IPS-15b (cell line): Measurements from ENCODE around the gene PRKAG2.

Source experiments
- H3K27me3 ChIP-seq: one replicate; pipeline ENCODE4 v1.6.1; 2013; ENCODE audit warnings: low read length; ENCODE audit not compliant: control insufficient read depth, insufficient read depth
- H3K36me3 ChIP-seq: one replicate; pipeline ENCODE4 v1.6.1; 2013; ENCODE audit warnings: low read length; ENCODE audit not compliant: control insufficient read depth, insufficient read depth
- H3K4me1 ChIP-seq: one replicate; pipeline ENCODE4 v1.6.1; 2013; ENCODE audit warnings: mild to moderate bottlenecking, low read length; ENCODE audit not compliant: control insufficient read depth, insufficient read depth
- H3K4me3 ChIP-seq: one replicate; pipeline ENCODE4 v1.5.1; 2013; ENCODE audit warnings: low read depth, low read length
- H3K9ac ChIP-seq: one replicate; pipeline ENCODE4 v1.6.1; 2013; ENCODE audit warnings: low read depth, mild to moderate bottlenecking, low read length
- H3K9me3 ChIP-seq: one replicate; pipeline ENCODE4 v1.6.1; 2013; ENCODE audit warnings: mild to moderate bottlenecking, low read length; ENCODE audit not compliant: control insufficient read depth, insufficient read depth

The PRKAG2 gene

DNA sequence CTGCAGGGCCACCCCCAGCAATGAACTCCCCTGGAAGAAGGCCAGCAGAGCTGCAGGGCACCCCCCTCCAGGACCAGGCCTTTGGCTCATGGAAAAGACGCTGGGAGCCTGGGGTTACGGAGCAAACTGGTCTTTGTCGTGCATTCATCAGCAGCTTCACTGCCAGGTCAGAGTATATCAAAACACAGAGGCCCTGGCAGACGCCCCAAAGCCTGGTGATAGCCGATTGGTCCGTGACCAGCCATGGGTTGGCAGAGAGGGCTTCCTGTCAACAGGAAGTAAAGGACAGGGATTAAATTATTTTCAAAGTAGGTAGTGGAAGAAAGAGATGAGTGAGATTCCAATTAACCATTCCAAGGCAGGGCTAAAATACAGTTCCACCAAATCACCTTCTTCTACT lies 9.0 kb downstream of the PRKAG2 start:
- H3K4me3 ChIP-seq: no peak overlapping the region
- no peaks in the 10 kb centered on the region for H3K4me1 ChIP-seq
- H3K36me3 ChIP-seq: no peaks in the 10 kb centered on the region
- no peaks in the 10 kb centered on the region for H3K27me3 ChIP-seq
- no peaks in the 10 kb centered on the region for H3K9me3 ChIP-seq
- no peak overlapping the region for H3K9ac ChIP-seq

DNA sequence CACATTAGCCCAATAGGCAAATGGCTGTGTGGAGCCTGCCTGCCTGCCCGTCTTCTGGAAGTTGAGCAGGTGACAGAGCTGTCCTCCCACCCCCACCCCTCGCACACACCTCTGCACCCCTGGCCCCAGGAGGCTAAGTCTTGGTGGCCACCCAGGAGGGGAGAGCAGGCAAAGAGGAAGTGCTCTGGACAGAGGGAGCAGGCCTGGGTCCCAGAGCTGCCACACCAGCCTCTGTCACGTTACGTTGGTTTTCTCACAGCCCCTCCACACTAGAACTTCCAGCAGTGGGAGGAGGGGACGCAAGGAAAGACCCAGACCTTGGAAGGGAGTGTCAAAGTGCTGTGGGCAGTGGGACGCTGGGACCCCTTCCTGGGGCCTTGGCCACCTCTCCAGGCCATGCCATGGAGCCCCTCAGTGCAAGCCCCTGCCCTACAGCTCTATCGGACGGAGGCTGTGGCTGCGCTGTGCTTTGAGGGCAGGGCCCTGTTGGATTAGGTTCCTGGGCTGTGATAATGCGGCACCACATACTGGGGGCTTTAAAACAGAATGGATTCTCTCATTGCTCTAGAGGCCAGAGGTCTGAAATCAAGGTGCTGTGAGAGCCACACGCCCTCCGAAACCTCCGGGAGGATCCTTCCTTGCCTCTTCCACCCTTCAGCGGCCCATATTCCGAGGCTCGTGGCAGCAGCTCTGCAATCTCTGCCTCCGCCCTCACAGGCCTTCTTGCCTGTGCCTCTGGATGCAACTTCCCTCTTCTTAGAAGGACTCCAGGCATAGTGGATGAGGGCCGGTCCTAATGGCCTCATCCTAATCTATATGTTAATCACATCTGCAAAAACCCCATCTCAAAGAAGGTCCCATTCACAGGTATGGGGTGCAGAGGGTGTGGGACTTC lies 9.9 kb downstream of the PRKAG2 start:
- Histone ChIP-seq H3K4me3 (no peak overlapping the region), H3K9ac (no peak overlapping the region), H3K4me1 (no peaks in the 10 kb centered on the region), H3K36me3 (no peaks in the 10 kb centered on the region), H3K9me3 (no peaks in the 10 kb centered on the region), H3K27me3 (no peaks in the 10 kb centered on the region)

DNA sequence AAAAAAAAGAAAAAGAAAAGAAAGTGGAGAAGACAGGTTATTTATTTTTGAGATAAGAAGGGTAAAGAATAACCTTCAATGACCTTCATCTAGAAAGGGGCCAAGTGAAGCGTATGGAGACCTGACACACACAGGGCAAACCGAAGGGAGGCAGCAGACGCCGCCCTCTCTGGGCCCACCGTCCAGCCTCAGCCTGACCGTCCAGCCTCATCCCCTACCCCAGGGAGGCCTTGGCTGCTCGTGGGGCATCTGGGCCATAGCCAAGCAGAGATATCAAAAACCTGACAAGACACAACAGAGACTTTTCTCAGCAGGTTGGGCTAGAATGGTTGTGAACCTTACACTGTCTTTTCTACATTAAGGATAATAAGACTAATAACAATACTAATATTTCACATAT lies 10.9 kb downstream of the PRKAG2 start:
- no peaks in the 10 kb centered on the region for H3K36me3 ChIP-seq
- H3K4me3 ChIP-seq: no peak overlapping the region
- H3K27me3 ChIP-seq: no peaks in the 10 kb centered on the region
- H3K9me3 ChIP-seq: no peaks in the 10 kb centered on the region
- no peak overlapping the region for H3K9ac ChIP-seq
- no peaks in the 10 kb centered on the region for H3K4me1 ChIP-seq

DNA sequence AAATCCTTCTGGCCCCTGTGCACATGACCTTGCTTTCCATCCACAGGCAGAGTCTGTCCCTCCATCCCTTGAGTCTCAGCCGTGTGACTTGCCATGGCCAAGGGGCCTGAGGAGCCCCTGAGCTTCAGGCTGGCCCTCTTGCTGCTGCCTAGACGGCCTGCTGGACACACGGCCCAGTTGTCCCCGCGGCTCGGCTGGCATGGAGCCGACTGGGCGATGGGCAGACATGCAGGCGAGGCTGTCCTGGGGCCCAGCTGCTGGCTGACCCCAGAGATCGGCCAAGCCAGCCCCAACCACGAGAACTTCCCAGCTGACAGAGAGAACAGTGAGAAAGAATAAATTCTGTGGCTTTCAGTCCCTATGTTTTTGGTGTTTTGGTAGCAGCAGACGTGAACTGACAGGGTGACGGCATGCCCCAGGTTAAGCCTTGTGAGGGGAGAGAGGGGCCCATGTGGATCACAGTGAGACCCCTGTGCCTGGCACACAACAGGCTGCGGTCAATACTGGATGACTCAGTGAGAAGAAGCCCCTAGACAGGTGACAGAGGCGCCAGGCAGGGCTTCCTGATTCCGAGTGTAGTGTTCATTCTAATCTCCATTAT lies 11.7 kb downstream of the PRKAG2 start:
- no peaks in the 10 kb centered on the region for H3K36me3 ChIP-seq
- H3K9ac ChIP-seq: no peak overlapping the region
- H3K4me3 ChIP-seq: no peak overlapping the region
- H3K9me3 ChIP-seq: no peaks in the 10 kb centered on the region
- H3K4me1 ChIP-seq: no peaks in the 10 kb centered on the region
- H3K27me3 ChIP-seq: no peaks in the 10 kb centered on the region

DNA sequence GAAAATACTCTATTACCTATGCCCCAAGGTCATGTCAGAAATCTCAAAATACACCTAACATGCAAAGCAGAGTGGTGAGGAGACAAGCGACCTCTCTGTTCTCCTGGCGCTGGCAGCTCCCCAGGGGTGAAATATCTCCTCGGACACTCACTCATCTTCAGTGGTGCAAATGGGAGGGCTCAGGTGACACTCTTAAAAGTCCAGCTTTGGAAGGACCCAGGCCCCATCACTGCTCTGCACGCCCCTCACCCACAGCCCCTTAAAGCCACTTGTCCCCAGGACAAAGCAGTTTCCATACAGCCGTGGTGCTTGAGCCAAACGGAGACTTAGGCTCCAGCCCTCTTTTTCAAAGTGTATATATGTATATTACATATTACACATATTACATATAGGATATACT lies 12.4 kb downstream of the PRKAG2 start:
- Histone ChIP-seq H3K27me3 (no peaks in the 10 kb centered on the region), H3K4me1 (no peaks in the 10 kb centered on the region), H3K9ac (no peak overlapping the region), H3K4me3 (no peak overlapping the region), H3K9me3 (no peaks in the 10 kb centered on the region), H3K36me3 (no peaks in the 10 kb centered on the region)

DNA sequence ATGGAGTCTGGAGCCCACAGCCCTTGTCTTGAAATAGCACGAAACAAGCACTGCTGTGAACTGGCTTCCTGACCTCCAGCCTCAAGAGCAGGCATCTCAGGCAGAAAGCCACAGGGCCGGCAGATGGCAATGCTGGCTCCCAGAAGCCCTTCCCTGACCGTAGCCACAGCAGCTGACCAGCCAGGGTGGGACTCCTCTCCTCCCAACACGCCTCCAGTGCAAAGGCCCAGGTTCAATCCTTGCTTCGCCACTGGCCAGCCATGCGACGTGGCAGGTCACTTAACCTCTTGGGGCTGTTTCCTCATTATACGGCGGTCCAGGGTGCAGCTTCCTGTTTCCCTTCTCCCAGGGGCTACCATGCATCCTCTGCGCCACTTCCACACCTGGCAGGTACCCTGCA lies 12.8 kb downstream of the PRKAG2 start:
- no peaks in the 10 kb centered on the region for H3K36me3 ChIP-seq
- no peak overlapping the region for H3K4me3 ChIP-seq
- H3K9ac ChIP-seq: no peak overlapping the region
- H3K9me3 ChIP-seq: no peaks in the 10 kb centered on the region
- H3K27me3 ChIP-seq: no peaks in the 10 kb centered on the region
- H3K4me1 ChIP-seq: no peaks in the 10 kb centered on the region

DNA sequence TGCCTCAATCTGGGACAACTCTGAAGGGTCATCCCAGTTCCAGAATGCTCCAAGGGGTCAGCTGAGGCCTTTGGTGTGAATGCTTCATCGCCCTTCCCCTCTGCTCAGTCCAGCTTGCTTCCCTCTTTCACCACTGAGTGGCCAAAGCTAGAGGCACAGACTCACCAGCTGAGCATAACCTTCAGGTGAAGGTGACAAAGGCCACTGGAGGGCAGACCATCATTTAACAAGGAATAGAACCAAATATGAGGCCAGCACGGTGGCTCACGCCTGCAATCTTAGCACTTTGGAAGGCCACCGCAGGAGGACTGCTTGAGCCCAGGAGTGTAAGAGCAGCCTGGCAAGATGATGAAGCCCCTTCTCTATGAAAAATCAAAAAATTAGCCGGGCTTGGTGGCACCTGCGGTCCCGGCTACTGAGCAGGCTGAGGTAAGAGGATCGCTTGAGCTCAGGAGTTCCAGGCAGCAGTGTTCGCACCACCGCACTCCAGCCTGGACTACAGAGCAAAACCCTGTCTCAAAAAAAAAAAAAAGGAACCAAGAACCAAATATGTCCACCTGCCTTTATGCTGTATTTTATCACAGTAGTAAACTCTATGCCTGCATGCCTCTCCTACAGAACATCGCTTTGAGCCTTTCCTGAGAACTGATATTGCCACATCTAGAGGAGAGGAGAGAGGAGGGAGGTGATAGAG lies 13.4 kb downstream of the PRKAG2 start:
- no peaks in the 10 kb centered on the region for H3K9me3 ChIP-seq
- no peaks in the 10 kb centered on the region for H3K36me3 ChIP-seq

DNA sequence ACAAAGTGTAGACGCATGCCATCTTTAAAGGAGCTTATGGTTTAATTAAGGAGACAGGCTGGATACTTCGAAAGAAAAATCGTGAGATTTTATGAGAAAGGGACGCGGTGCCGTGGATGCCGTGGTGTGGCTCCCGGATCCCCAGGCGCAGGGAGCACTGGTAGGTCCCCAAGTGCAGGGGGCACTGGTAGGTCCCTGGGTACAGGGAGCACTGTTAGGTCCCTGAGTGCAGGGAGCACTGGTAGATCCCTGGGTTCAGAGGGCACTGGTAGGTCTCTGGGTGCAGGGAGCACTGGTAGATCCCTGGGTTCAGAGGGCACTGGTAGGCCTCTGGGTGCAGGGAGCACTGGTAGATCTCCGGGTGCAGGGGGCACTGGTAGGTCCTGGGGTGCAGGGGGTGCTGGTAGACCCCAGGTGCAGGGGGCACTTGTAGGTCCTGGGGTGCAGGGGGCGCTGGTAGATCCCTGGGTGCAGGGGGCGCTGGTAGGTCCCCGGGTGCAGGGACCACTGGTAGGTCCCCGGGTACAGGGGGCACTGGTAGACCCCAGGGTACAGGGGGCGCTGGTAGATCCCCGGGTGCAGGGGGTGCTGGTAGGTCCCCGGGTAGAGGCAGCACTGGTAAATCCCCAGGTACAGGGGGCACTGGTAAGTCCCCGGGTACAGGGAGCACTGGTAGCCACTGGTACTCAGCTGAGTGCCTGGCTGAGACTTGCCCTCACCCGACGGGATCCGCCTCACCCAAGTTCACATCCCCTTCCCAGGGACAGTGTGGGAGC lies 14.1 kb downstream of the PRKAG2 start:
- no peak overlapping the region for H3K9ac ChIP-seq
- no peaks in the 10 kb centered on the region for H3K4me1 ChIP-seq
- no peak overlapping the region for H3K4me3 ChIP-seq
- no peaks in the 10 kb centered on the region for H3K36me3 ChIP-seq
- H3K27me3 ChIP-seq: no peaks in the 10 kb centered on the region
- H3K9me3 ChIP-seq: no peaks in the 10 kb centered on the region

More for the DNA sequence above, 13.4 kb downstream of the PRKAG2 start:
- Histone ChIP-seq H3K27me3 (no peaks in the 10 kb centered on the region), H3K9ac (no peak overlapping the region), H3K4me3 (no peak overlapping the region), H3K4me1 (no peaks in the 10 kb centered on the region)

DNA sequence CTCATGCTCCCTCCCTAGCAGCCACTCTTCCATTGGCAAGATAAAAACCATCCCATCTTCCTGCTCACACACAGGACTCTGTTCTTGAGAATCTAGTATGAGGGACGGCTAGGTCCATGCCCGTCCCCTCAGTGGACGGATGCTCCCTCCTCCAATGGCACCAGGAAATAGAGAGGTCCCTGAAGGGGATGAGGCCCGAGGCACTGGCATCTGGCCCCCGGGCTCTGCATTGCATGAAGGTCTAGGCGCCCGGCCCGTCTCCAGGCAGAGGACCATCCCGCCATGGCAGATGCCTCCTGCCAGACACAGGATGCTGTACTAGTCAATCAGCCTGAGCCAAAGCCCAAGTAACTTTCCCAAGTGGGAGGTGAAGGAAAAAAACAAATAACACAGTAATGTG lies 15.0 kb downstream of the PRKAG2 start:
- H3K36me3 ChIP-seq: no peaks in the 10 kb centered on the region
- no peak overlapping the region for H3K9ac ChIP-seq
- no peaks in the 10 kb centered on the region for H3K27me3 ChIP-seq
- no peak overlapping the region for H3K4me3 ChIP-seq
- H3K9me3 ChIP-seq: no peaks in the 10 kb centered on the region
- no peaks in the 10 kb centered on the region for H3K4me1 ChIP-seq

DNA sequence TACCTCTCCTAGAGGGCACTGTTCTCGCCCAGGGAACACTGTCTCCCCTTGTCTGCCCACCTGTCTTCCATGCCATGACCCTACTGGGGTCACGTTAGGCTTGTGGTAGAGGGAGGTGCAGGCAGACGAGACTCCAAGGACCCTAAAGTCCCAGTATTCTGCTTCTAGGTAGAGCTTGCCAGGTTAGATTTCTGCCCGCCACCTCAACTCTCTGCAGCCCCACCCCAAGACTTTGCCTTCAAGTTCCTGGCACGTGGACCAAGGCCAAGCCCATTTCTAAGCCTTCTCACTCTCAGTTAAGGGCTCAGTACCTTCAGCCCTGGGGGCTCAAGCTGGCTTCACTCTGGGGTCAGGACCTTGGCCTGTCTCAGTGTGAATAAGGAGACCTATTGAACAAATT lies 16.1 kb downstream of the PRKAG2 start:
- Histone ChIP-seq H3K4me3 (no peak overlapping the region), H3K36me3 (no peaks in the 10 kb centered on the region), H3K4me1 (no peaks in the 10 kb centered on the region), H3K9ac (no peak overlapping the region), H3K27me3 (no peaks in the 10 kb centered on the region), H3K9me3 (no peaks in the 10 kb centered on the region)

DNA sequence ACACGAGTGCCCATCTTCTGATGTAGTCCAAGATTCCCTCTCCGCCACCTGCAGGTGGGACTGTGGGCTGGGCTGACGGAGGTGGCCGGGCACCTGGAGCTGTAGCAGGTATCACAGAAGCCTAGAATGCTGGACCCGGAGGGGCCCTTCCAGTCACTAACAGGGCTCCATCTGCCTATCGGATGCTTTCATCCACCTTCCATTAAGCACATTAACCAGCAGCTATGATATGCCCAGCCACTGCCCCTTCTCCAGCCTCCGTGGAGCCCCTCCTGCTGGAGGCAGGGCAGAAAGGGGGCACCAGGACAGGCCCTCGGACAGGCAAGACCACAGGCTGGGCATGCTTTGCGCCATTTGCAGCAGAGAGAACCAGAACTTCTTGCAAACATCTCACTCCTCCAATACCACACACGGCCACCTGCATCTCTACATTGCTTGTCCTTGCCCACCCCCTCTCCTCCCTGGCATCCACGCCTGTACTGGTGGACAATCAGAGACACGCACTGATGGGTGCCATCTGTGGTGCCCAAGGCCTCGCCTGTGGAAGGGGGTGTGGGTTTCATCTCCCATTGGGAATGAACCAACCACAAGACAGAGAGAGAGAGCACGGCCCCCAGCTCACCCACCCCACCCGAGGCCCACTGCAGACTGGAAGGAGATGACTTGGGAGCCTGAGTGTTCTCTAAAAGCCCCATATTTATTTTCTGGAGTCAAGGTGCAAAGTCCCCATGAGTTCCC lies 16.8 kb downstream of the PRKAG2 start:
- Histone ChIP-seq H3K27me3 (no peaks in the 10 kb centered on the region), H3K4me3 (no peak overlapping the region), H3K9ac (no peak overlapping the region), H3K9me3 (no peaks in the 10 kb centered on the region), H3K36me3 (no peaks in the 10 kb centered on the region), H3K4me1 (no peaks in the 10 kb centered on the region)
